Tibial nerve (tissue), 3 donors: ENCODE results near the gene TCF4.

Source experiments
- CTCF ChIP-seq, 5 experiments: fragments of 200-600 bp in 3 of 5; fragments of 450-650 bp in 2 of 5; sonication (generic) in 3 of 5; IDR thresholded peaks; one replicate each; pipeline ENCODE4 v1.5.1; 2016 to 2019; ENCODE audit warnings: antibody characterized with exemption in 5 of 5, mild to moderate bottlenecking in 3 of 5, moderate library complexity in 2 of 5
- POLR2A ChIP-seq, 2 donors: fragments of 450-650 bp; IDR thresholded peaks; one replicate each; pipeline ENCODE4 v1.6.1; 2017; ENCODE audit warnings: antibody characterized with exemption in 2 of 2, mild to moderate bottlenecking in 2 of 2, moderate library complexity in 2 of 2

GRCh38 chr18:55486936-55487335 lies 101.1 kb downstream of the TCF4 start:
- TF ChIP-seq POLR2A (IDR thresholded peaks at IDR 0.05): no peak
- no peak for TF ChIP-seq CTCF (IDR thresholded peaks at IDR 0.05)
